HepG2 (cell line): Measurements from ENCODE around the gene ELFN1. TPM values are rescaled to one million over a fixed set of nuclear protein-coding genes. Genes with fewer than 3 reads are reported as not detected.

Experiments used
- ATAC-seq: fragments of 200-7000 bp; cut with Tn5 transposase; 3 replicates; pipeline ENCODE4 v1.9.1; 2020; ENCODE audit warnings: mild to moderate bottlenecking, moderate library complexity
- BruUV-seq: library from RNA; stranded (reverse); fragments of 400-500 nt; replicated peaks from 2 replicates; lab custom pipeline; 2021; lab: Mats Ljungman, UMichigan
- CTCF ChIA-PET: fragments of 300-600 bp; formaldehyde crosslinking; extraction: SDS; loops from one replicate; lab custom pipeline; 2021; ENCODE audit warnings: low total read pairs, inconsistent platforms, low intra/inter-chr PET ratio; lab: Yijun Ruan, JAX
- POLR2A ChIA-PET: fragments of 350-600 bp; sonication (Branson Sonifier 250); formaldehyde crosslinking; loops from one replicate; lab custom pipeline; 2020; ENCODE audit warnings: antibody characterized with exemption, inconsistent platforms; lab: Yijun Ruan, JAX
- DNase-seq: peaks from one replicate; pipeline ENCODE4 v3.0.0-alpha.2; 2015; ENCODE audit warnings: low spot score
- FAIRE-seq: peaks from 3 replicates; lab custom pipeline; 2011; peaks lifted over from hg19 to GRCh38; lab: Jason Lieb, UNC
- H2AFZ ChIP-seq: one replicate; pipeline ENCODE4 v1.6.1; 2011; ENCODE audit warnings: low read length, inconsistent platforms
- H3K27ac ChIP-seq: fragments of 300-600 bp; 3 replicates; pipeline ENCODE4 v1.8.0; 2011; ENCODE audit warnings: mixed run types, mild to moderate bottlenecking, mixed read lengths, low read length, inconsistent platforms; ENCODE audit not compliant: insufficient read depth; ENCODE audit errors: extremely low read length
- H3K27me3 ChIP-seq, 2 experiments: fragments of 200-600 bp in 1 of 2; 2 replicates in 1 of 2; 3 replicates in 1 of 2; pipeline versions ENCODE4 v1.6.0 to v1.8.0; 2011; ENCODE audit warnings: low read length in 2 of 2, mild to moderate bottlenecking in 2 of 2, moderate library complexity in 2 of 2, inconsistent platforms in 1 of 2; ENCODE audit not compliant: insufficient read depth in 2 of 2, control insufficient read depth in 1 of 2
- H3K36me3 ChIP-seq, 2 experiments: fragments of 200-600 bp in 1 of 2; replicated peaks in 1 of 2; 2 replicates in 1 of 2; 3 replicates in 1 of 2; pipeline versions ENCODE4 v1.5.1 to v1.8.0; 2011; ENCODE audit warnings: low read length in 2 of 2, inconsistent platforms in 1 of 2; ENCODE audit not compliant: insufficient read depth in 2 of 2, control insufficient read depth in 1 of 2
- H3K4me1 ChIP-seq: 2 replicates; pipeline ENCODE4 v1.5.1; 2012; ENCODE audit warnings: low read length, inconsistent platforms; ENCODE audit not compliant: insufficient read depth
- H3K4me2 ChIP-seq: 2 replicates; pipeline ENCODE4 v1.6.0; 2011; ENCODE audit warnings: low read depth, low read length, inconsistent platforms
- H3K4me3 ChIP-seq, 3 experiments: fragments of 200-600 bp in 1 of 3; sonication (generic), shearing (Covaris generic) in 1 of 3; replicated peaks in 1 of 3; 2 replicates each; pipeline ENCODE4 v1.5.1; 2011 to 2016; ENCODE audit warnings: low read length in 3 of 3, inconsistent platforms in 2 of 3, low read depth in 2 of 3, mild to moderate bottlenecking in 2 of 3, control low read depth in 1 of 3, mixed read lengths in 1 of 3; ENCODE audit not compliant: insufficient read depth in 1 of 3
- H3K79me2 ChIP-seq: one replicate; pipeline ENCODE4 v1.6.1; 2011; ENCODE audit warnings: low read length, inconsistent platforms; ENCODE audit not compliant: insufficient read depth
- H3K9ac ChIP-seq: 2 replicates; pipeline ENCODE4 v1.6.0; 2011; ENCODE audit warnings: mild to moderate bottlenecking, low read depth, low read length, inconsistent platforms; ENCODE audit not compliant: insufficient read depth
- H3K9me3 ChIP-seq: 2 replicates; pipeline ENCODE4 v1.5.1; 2012; ENCODE audit warnings: mild to moderate bottlenecking, low read length
- H4K20me1 ChIP-seq: 2 replicates; pipeline ENCODE4 v1.6.0; 2011; ENCODE audit warnings: inconsistent platforms, mild to moderate bottlenecking, low read length, moderate library complexity; ENCODE audit not compliant: insufficient read depth
- ETV5 ChIP-seq: IDR thresholded peaks from 2 replicates; pipeline ENCODE4 v1.6.1; 2018; ENCODE audit warnings: missing biosample characterization, missing genetic modification reagents, inconsistent platforms, borderline replicate concordance
- FOXA1 ChIP-seq, 2 experiments: fragments of 450-650 bp in 1 of 2; sonication (generic) in 1 of 2; formaldehyde crosslinking in 1 of 2; IDR thresholded peaks; 2 replicates each; pipeline versions ENCODE4 v1.4.0 to v1.6.1; 2016 to 2020; ENCODE audit warnings: missing genetic modification reagents in 1 of 2
- FOXO1 ChIP-seq: sonication (generic); formaldehyde crosslinking; IDR thresholded peaks from 2 replicates; pipeline ENCODE4 v1.4.0; 2020; ENCODE audit warnings: missing genetic modification reagents
- KDM3A ChIP-seq: IDR thresholded peaks from 2 replicates; pipeline ENCODE4 v1.6.1; 2018; ENCODE audit warnings: low read depth, missing compliant biosample characterization
- NRL ChIP-seq: sonication (generic); formaldehyde crosslinking; IDR thresholded peaks from 2 replicates; pipeline ENCODE4 v1.5.0; 2020; ENCODE audit warnings: missing genetic modification reagents, mild to moderate bottlenecking, moderate library complexity, borderline replicate concordance
- POGZ ChIP-seq: sonication (generic); formaldehyde crosslinking; IDR thresholded peaks from 2 replicates; pipeline ENCODE4 v1.4.0; 2020; ENCODE audit warnings: mild to moderate bottlenecking, missing genetic modification reagents
- SETDB1 ChIP-seq: sonication (generic); formaldehyde crosslinking; IDR thresholded peaks from 2 replicates; pipeline ENCODE4 v1.5.1; 2020; ENCODE audit warnings: missing genetic modification reagents, mild to moderate bottlenecking, borderline replicate concordance
- ZFP1 ChIP-seq: IDR thresholded peaks from 2 replicates; pipeline ENCODE4 v1.6.1; 2016
- ZFP82 ChIP-seq: sonication (generic); formaldehyde crosslinking; IDR thresholded peaks from 2 replicates; pipeline ENCODE4 v1.5.1; 2020; ENCODE audit warnings: mild to moderate bottlenecking, missing genetic modification reagents, borderline replicate concordance
- ZNF263 ChIP-seq: sonication (generic); formaldehyde crosslinking; IDR thresholded peaks from 2 replicates; pipeline ENCODE4 v1.4.0; 2020; ENCODE audit warnings: missing genetic modification reagents
- ZNF3 ChIP-seq: IDR thresholded peaks from 2 replicates; pipeline ENCODE4 v1.7.0; 2017; ENCODE audit warnings: inconsistent platforms
- ZSCAN22 ChIP-seq: sonication (generic); formaldehyde crosslinking; IDR thresholded peaks from 2 replicates; pipeline ENCODE4 v1.4.0; 2020; ENCODE audit warnings: mild to moderate bottlenecking, missing genetic modification reagents
- WGBS: methylation state at CpG from one replicate; pipeline ENCODE4 v1.1.6; 2017; ENCODE audit warnings: low lambda C conversion rate; 5-methylcytosine and 5-hydroxymethylcytosine counted together
- in situ Hi-C: cut with HindIII; loops from 2 replicates; pipeline ENCODE4 v1.10.0; 2017; ENCODE audit warnings: low pct_unique_long_range_greater_than_20kb; ENCODE audit not compliant: extremely low pct_ligation_motif_present
- intact Hi-C: fragments of 100-400 bp; cut with micrococcal nuclease; formaldehyde crosslinking; loops from one replicate; pipeline ENCODE4 v1.10.0; 2022; ENCODE audit not compliant: unreplicated experiment
- polyA plus RNA-seq, 8 experiments: library from polyadenylated mRNA; depleted of rRNA in 3 of 8; stranded (reverse) in 7 of 8; unstranded in 1 of 8; fragments of >200 nt; fragmentation: Illumina TruSeq in 4 of 8; extraction: Trizol in 4 of 8; gene quantifications; 2 replicates each; pipeline versions ENCODE4 v1.2.1 to v1.2.3, GENCODE V29; 2011 to 2016; ENCODE audit warnings: low read depth in 4 of 8, missing spikeins in 1 of 8, mixed read lengths in 1 of 8; ENCODE audit not compliant: insufficient read depth in 1 of 8
- total RNA-seq, 5 experiments: library from RNA; depleted of rRNA; stranded (reverse); fragments of >200 nt; fragmentation: Illumina TruSeq; extraction: Trizol; gene quantifications; 2 replicates each; pipeline ENCODE4 v1.2.3, GENCODE V29; 2016; ENCODE audit warnings: low read depth in 1 of 5
- TF ChIP-seq, protein P1 (sequence below): sonication (generic); formaldehyde crosslinking; IDR thresholded peaks from 2 replicates; pipeline ENCODE4 v1.4.0; 2020; ENCODE audit warnings: low read depth, mild to moderate bottlenecking, missing genetic modification reagents
- TF ChIP-seq, protein P2 (sequence below): sonication (generic); formaldehyde crosslinking; IDR thresholded peaks from 2 replicates; pipeline ENCODE4 v1.4.0; 2020; ENCODE audit warnings: mild to moderate bottlenecking, missing genetic modification reagents

The ELFN1 gene
- total and polyA plus RNA-seq, 2 of the 13 experiments (the other 11 are each of a cell fraction or from before 2014, with no cell fraction given), result 0.13 to 0.18 TPM

DNA sequence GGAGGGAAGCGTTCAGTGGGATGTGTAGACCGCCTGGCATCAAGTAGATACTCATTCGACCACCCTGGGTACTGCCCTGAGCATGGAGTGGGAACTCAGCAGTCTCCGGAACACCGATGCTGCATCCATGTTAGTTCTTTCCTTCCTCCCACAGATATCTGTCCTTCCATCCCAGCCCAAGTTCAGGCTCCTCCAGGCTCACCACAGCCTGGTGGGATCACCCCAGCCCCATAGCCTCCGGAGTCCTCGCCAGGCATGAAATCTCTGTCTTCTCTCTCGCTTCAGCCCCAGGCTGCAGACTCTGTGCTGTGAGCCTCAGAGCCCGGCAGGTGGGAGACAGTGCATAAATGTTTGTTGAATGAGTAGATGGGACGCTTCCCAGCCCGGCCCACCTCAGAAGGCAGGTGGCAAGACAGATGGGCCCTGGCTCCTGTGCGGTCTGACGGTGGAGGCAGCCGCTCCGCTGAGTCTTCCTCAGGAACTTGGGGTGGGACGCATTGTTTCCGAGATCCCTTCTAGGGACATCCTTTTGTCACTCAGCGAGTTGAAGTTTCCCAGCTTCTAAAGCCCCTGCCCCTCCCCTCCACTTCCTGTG, 42.9 kb downstream of the ELFN1 start:
- Histone ChIP-seq H3K27ac (peak overlapping the region; percentile 66), H3K4me3 (peak overlapping the region in 1 of 3 experiments; percentile 61; a peak in 1 of 6 replicates), H3K4me1 (peaks cover 58% of the 10 kb centered on the region), H2AFZ (no peak overlapping the region), H3K9ac (0 out of 2 replicates have a peak overlapping the region, but pooled peaks have one; percentile 47), H3K27me3 (no peaks in the 10 kb centered on the region; a peak in 2 of 5 replicates), H4K20me1 (no peaks in the 10 kb centered on the region), H3K36me3 (no peaks in the 10 kb centered on the region), H3K4me2 (peak overlapping the region; percentile 74), H3K9me3 (peaks cover 12% of the 10 kb centered on the region), H3K79me2 (no peaks in the 10 kb centered on the region)
- ChIA-PET POLR2A (no interaction called here), CTCF (no interaction called here)
- no TSS peak for BruUV-seq
- intact Hi-C loops, result loop anchor here (2.0 kb wide), 1 partner anchor 48 kb away; no protein-coding TSS in a partner anchor
- no peak for DNase-seq
- peak; percentile 14 for ATAC-seq
- TF ChIP-seq, protein P1, sequence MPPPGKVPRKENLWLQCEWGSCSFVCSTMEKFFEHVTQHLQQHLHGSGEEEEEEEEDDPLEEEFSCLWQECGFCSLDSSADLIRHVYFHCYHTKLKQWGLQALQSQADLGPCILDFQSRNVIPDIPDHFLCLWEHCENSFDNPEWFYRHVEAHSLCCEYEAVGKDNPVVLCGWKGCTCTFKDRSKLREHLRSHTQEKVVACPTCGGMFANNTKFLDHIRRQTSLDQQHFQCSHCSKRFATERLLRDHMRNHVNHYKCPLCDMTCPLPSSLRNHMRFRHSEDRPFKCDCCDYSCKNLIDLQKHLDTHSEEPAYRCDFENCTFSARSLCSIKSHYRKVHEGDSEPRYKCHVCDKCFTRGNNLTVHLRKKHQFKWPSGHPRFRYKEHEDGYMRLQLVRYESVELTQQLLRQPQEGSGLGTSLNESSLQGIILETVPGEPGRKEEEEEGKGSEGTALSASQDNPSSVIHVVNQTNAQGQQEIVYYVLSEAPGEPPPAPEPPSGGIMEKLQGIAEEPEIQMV (CRISPR knock-in tag), result no peak
- TF ChIP-seq ZFP1 (CRISPR knock-in tag) (0 out of 2 replicates have a peak, but pooled peaks have one; percentile 6), FOXO1 (CRISPR knock-in tag) (no peak), ZSCAN22 (CRISPR knock-in tag) (peak; percentile 95), KDM3A (CRISPR knock-in tag) (no peak), SETDB1 (CRISPR knock-in tag) (0 out of 2 replicates have a peak, but pooled peaks have one; percentile 15), POGZ (no peak), ZNF263 (CRISPR knock-in tag) (0 out of 2 replicates have a peak, but pooled peaks have one; percentile 34), NRL (no peak), ETV5 (CRISPR knock-in tag) (peak; percentile 33; the same call in 1 of the 2 replicates), ZNF3 (CRISPR knock-in tag) (0 out of 2 replicates have a peak, but pooled peaks have one; percentile 32), FOXA1 (IDR thresholded peaks at IDR 0.05) (no peak), FOXA1 (CRISPR knock-in tag; IDR thresholded peaks at IDR 0.05) (no peak), ZFP82 (CRISPR knock-in tag) (peak; percentile 50; the same call in 1 of the 2 replicates)
- TF ChIP-seq, protein P2, sequence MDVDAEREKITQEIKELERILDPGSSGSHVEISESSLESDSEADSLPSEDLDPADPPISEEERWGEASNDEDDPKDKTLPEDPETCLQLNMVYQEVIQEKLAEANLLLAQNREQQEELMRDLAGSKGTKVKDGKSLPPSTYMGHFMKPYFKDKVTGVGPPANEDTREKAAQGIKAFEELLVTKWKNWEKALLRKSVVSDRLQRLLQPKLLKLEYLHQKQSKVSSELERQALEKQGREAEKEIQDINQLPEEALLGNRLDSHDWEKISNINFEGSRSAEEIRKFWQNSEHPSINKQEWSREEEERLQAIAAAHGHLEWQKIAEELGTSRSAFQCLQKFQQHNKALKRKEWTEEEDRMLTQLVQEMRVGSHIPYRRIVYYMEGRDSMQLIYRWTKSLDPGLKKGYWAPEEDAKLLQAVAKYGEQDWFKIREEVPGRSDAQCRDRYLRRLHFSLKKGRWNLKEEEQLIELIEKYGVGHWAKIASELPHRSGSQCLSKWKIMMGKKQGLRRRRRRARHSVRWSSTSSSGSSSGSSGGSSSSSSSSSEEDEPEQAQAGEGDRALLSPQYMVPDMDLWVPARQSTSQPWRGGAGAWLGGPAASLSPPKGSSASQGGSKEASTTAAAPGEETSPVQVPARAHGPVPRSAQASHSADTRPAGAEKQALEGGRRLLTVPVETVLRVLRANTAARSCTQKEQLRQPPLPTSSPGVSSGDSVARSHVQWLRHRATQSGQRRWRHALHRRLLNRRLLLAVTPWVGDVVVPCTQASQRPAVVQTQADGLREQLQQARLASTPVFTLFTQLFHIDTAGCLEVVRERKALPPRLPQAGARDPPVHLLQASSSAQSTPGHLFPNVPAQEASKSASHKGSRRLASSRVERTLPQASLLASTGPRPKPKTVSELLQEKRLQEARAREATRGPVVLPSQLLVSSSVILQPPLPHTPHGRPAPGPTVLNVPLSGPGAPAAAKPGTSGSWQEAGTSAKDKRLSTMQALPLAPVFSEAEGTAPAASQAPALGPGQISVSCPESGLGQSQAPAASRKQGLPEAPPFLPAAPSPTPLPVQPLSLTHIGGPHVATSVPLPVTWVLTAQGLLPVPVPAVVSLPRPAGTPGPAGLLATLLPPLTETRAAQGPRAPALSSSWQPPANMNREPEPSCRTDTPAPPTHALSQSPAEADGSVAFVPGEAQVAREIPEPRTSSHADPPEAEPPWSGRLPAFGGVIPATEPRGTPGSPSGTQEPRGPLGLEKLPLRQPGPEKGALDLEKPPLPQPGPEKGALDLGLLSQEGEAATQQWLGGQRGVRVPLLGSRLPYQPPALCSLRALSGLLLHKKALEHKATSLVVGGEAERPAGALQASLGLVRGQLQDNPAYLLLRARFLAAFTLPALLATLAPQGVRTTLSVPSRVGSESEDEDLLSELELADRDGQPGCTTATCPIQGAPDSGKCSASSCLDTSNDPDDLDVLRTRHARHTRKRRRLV (CRISPR knock-in tag), result no peak
- WGBS, result 71% methylated on average over 12 of the region's 18 CpGs
- no peak for FAIRE-seq
- in situ Hi-C loops, result loop anchor here (5.0 kb wide), 1 partner anchor 46 kb away; no protein-coding TSS in a partner anchor
